HG03039 (cell line): ENCODE results near the gene RAB21.
A peak's percentile ranks its signal among the peaks of the same experiment; 100 is the strongest.
"Not testable (repeated sequence)": the region's sequence is repeated elsewhere in the genome, so short reads cannot be mapped to it uniquely, and the experiment has no call there.

ENCODE experiments used
- ATAC-seq: cut with Tn5 transposase; IDR thresholded peaks from one replicate; pipeline ENCODE4 v1.9.1; 2021; ENCODE audit warnings: mild to moderate bottlenecking, moderate library complexity; ENCODE audit not compliant: unreplicated experiment

RAB21 gene

DNA sequence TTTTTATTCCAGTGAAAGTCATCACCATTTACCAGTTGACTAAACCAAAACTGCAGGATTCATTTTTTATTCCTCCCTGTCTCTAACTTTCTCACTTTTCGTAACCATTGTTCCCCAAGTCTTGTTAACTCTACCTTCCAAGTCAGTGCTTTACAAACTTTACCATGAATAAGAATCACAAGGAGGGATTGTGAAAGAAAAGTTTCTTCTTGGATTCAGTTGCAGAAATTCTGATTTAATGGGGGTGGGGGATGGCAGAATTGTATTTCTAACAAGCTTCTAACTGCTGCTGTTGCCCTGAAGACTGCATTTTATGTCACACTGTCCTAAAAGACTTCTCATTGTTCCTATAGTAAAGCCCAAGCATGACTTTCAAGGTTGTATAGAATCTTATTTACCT, 5.0 kb upstream of the RAB21 start:
- no peak for ATAC-seq

DNA sequence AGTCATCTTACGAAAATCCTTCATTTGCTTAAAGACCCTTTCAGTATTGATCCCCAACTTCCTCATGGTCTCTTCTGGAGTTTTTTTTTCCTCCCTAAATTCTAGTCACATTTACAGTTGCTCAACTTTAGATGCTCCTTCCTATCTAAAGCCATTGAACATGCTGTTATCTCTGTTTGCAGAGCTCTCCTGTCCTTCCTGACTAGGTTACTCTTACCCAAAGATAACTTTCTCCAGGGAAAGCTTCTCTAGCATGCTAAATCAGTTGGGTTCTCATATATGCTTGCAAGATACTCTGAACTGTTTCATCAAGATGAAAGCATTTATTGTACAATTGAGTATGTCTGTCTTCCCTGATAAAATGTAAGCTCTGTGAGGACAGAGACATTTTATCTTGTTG, 1.8 kb upstream of the RAB21 start:
- ATAC-seq: no peak

DNA sequence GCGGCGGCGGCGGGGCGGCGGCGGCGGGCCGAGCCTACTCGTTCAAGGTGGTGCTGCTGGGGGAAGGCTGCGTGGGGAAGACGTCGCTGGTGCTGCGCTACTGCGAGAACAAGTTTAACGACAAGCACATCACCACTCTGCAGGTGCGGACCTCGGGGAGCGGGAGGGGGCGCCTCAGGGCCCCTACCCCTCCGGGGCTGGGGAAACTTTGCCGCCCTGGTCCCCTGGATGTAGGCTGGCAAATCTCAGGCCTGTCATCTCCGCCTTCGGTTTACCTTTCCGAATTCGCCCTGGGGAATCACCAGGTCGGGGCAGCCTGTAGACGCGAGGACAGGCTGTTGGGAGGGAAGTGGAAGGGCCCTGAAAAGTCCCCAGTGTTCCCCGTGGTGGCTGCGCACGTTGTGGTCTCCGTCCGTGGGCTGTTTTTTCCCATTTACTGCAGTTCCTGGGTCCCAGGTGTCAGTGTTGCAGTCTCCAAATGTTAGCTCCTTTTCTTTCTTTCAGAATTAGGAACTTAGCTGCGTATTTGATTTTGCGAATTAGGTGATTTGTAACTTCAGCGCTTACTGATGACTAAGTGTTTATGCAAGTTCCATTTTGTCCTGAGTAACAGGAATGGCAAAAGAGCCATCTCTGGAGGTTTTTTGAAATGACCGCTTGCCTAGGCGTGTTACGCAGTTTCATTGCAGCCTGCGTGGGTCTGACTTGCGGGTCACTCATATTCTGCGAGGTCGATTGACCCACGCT, 656 bp downstream of the RAB21 start:
- peak; percentile 59 for ATAC-seq

DNA sequence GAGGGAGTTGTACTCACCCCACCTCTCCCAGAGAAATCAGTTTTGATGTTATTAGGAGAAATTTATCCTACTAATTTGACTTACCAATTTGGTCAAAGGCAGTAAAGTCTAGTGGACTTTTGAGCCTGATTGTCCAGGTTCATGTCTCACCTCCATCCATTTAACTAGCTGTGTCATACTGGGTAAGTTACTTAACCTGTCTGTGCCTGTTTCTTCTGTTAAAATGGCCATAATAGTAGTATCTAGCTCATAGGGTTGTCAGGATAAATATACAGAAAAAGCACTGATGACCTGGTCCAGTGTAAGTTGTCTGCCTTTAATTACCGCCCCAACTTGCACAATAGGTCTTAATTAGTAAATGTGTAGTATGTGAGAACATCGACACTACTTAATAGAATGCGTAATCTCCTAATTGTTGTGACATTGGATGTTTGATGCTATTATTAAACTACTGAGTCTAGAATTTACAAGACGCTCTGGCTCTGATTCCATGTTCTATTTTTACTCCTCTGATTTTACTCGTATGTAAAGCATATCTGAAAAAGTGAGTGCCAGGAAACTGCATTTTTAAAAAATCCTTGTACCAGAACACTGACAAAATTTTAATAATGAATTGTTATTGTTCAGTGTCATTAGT, 1.5 kb downstream of the RAB21 start:
- no peak for ATAC-seq

DNA sequence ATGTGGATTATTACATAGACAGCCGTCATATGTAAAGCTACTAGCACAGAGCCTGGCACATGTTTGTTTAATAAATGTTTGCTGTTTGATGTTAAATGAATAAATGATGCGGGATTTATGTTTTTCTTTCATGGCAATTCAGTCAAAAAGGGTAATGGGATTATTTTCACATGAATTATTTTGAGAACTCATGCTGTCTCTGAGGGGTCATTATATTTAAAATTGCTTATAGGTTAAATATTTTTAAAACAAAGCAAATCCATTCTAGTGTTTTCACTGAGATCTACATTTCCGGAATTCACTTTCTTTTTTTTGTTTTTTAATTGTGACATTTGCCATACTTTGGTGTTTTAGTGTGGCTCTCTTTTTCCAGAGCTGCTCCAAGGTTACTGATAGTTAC, 5.3 kb downstream of the RAB21 start:
- ATAC-seq: no peak

DNA sequence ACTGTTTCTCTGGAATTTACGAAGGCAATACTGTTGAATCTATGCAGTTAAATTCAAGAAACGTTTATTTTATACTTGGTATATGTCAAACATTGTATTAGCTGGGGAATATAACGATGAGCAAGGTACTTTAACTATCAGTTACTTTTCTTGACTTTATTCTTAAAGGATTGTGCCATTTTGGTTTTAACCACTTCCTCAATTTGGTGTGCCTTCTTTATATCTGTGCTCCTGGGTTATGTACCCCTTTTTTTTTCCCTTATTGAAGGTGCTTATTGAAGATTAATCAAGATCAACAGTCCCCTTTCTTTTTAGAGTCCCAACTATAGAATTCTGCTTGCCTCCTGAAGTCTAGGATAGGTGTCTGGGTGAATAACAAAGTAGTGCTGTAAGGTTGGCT, 5.8 kb downstream of the RAB21 start:
- no peak for ATAC-seq

DNA sequence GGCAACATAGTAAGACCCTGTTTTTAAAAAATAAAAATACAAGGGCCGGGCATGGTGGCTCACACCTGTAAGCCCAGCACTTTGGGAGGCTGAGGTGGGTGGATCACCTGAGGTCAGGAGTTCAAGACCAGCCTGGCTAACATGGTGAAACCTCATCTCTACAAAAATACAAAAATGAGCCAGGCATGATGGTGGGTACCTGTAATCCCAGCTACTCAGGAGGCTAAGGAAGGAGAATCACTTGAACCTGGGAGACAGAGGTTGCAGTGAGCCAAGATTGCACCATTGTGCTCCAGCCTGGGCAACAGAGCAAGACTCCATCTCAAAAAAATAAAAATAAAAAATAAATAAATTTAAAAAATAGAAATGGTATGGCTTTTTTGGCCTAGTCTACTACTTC, 6.7 kb downstream of the RAB21 start:
- ATAC-seq: not testable (repeated sequence)

DNA sequence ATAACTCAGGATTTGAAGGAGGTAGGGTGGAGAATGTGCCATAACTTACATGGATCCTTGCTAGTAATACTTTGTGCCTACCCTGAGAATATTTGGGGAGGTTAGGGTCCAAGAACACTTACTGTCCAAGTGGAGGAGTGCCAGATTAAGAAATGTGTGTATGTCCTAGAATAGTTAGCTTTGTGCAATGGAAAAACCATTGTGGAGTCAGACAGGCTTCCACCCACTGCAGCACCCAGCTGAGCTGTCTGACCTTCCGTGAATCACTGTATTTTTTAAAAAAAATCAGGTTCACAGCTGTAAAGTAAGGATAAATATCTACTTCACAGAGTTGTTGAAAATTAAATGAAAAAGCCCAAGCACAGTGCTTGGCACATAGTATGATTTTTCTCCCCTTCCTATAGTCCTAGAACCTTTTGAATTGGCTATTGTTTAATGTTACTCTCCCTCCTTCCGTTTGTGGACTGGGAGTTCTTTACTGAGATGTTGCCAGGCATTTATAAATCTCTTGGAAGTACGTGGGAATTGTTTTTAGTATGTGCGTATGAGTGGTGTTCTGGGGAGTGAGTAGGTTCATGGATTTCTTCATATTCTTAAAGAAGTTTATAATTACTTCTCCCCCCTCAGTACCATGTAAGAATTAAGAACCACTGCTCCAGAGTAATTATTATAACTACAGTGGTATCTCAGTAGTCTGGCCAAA, 9.2 kb downstream of the RAB21 start:
- ATAC-seq: no peak

DNA sequence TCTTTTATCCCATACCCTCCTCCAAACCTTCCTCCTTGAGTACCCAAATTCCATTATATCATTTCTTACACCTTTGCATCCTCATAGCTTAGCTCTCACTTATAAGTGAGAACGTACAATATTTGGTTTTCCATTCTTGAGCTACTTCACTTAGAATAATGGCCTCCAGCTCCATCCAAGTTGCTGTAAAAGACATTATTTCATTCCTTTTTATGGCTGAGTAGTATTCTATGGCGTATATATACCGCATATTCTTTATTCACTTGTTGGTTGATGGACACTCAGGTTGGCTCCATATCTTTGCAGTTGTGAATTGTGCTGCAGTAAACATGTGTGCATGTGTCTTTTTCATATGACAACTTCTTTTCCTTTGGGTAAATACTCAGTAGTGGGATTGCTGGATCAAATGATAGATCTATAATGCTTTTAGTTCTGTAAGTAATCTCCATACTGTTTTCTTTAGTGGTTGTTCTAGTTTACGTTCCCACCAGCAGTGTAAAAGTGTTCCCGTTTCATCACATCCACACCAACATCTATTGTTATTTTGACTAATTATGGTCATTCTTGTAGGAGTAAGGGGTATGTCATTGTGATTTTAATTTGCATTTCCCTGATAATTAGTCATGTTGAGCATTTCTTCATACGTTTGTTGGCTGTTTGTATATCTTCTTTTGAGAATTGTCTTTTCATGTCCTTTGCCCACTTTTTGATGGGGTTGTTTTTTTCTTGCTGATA, 10.1 kb downstream of the RAB21 start:
- ATAC-seq: no peak

DNA sequence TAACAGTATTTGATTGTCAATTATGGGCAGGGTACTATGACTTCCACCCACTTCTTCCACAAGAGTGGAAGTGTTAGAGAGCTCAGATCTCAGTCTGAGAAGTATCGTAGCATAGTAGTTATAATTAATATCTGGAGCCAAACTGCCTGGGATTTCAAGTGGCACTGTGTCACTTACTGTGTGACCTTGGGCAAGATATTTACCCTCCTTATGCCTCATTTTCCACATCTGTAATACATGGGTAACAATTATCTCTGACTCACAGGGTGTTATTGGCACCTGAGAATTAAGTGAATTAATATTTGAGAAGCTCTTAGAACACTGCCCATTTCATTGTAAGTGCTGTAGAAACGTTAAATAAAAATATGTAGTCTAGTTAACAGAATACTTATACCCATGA, 11.5 kb downstream of the RAB21 start:
- ATAC-seq: no peak

DNA sequence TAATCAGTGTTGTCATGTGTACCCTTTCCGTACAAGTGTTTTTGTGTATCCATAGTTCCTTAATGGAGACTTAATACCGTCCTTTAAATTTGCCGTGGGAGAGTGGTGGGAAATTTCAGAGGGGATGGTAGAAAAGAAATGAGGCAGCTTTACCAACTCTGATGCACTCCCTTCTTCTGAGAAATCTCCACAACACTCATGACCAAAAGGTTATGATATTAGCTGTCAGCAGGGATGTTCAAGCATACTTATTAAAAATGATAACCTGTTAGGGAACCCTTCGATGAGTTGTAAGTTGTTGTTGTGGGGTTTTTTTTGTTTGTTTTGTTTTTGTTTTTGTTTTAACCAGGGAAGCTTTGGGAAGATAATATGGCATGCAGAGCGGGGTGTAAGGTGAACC, 12.5 kb downstream of the RAB21 start:
- no peak for ATAC-seq

DNA sequence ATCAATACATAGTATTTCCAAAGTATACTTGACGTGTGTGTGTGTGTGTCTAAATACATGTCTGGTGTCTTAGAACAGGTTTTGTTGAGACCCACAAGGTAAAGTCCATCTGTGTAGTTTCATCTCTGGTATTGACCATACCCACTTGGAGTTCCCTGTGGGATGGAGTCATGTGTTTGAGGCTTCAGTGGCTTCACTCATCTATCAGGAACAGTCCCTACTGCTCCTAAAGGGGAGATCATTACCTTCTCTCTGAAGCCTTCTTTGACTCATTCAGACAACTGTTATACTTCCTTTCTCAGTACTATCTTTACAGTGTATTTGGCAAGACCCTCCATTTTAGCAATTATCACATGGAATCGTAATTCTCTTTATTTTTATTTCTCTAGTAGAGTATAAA, 14.2 kb downstream of the RAB21 start:
- ATAC-seq: peak; percentile 65

DNA sequence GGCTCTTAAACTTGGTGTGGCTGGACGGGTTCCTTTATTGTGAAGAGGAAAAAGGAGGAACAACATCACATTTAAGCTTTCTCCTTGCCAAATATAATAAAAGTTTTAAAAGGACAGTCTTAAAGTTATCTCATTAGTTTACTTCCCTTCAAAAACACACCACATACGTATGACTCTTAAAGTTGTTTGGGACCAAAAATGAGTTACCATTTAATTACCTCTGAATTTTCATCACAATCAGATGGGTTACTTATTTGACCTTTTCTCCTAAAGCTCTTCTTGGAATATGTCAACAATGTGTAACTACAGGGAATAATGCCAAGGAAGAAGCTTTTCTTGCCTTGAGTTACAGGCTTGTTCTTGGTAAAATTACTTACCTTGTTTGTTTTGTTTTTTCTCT, 16.4 kb downstream of the RAB21 start:
- ATAC-seq: no peak

DNA sequence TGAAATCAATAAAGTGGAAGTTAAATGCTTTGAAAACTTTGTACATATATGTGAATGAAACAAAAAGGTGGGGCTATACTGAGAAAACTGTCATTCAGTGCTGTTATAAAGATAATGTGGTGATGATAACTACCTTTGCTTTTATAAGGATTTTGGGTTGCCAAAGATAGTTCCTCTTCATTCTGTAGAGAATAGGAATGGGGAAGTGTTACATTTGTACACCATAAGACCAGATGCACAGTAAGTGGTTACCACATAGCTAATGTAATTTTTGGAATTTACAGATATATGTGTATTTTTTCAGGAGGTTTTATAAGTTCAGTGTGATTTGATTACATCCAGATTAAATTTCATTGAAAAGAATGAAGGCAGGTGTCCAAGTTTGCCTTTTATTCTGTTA, 18.1 kb downstream of the RAB21 start:
- no peak for ATAC-seq

DNA sequence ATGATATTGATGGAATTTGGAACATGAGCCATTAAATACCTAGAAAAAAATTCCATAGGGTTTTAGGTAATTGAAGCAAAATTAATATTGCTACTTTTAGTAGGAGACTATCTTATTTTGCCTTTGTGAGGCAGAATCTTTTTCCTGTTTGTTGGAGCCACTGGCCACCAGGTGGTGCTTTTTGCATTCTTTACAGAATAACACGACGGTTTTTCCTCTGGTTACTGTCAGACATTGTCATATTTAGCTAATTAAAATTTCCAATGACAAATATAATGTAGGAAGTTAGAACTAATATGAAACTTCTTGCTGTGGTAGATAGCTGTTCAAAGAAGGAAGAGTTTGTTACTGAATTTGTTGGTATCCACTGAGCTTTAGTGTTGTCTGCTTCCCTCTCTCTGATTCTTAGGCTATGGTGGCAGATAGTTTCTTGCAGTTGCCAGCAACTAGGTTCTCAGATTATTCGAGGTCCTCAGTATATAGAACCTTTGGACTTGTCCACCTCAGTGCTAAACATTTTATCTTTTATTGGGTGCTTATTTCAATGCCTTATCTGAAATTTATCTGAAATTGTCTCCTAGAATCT, 25.7 kb downstream of the RAB21 start:
- ATAC-seq: no peak

DNA sequence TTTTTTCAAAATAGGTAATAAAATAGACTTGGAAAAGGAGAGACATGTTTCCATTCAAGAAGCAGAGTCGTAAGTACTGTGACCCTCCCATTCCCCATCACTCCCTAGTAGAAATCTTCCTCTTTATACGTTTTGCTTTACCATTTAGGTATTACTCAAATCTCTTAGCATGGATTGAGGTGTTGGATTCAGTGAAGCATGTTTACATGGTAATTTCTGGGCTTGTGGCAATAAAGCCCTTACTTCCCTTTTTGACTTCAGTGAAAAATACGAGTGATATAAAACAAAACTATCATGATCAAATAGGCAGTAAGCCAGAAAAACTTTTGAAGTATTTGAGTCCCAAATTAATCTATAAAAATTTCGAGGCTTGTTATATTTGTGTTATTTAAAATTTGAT, 27.4 kb downstream of the RAB21 start:
- peak; percentile 42 for ATAC-seq

DNA sequence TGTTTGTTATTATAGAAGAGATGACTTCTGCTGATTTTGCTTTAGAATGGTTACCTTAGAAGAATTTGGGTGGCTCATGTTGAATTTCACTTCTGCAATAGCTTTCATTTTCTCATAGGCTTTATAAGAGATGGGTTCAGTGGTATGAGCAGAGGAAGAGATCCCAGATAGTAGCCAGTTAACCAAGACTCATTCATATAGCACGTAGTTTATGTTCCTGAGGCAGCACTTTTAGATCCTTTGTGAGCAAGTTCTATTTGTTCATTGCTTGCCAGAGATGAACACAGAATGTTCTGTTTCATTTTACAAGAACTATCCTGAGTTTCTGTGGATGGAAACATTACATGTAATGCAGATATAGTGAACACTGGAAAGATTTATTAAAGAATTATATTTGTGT, 32.2 kb downstream of the RAB21 start:
- ATAC-seq: no peak

DNA sequence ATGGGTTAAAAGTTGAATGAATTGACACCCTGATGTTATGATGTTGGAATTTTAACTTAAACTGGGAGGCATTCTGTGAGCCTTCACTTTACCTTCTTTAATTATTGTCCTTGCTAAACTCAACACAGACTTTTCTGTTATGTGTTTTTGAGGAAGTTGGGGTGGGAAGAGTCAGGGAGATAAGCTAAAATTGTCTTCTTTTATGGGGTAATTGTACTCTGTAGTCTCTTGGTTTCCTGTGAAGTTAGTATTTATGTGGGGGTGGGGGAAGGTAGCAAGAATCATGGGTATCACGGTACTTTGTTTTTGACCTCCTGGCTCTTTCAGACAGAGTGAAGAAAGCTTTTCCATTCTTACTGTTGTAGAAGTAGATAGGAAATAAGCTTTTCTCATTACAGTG, 32.9 kb downstream of the RAB21 start:
- no peak for ATAC-seq

DNA sequence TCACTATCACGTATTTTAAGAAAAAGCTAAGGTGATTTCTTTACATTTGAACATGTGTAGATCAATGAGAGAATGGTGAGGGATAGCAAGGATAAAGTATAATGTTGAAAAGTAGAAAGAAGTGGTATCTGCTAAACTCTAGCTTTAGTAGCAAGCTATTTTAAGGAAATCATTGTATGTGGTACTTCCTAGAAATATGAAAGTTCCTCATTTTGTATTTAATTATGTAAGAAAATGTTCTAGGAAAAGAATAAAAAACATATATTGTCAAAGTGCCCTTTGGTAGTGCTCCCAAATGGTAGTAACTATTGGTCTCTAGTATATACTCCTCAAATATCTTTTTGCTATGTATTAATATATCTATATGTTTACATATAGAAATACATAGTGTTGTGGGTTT, 35.7 kb downstream of the RAB21 start:
- no peak for ATAC-seq

DNA sequence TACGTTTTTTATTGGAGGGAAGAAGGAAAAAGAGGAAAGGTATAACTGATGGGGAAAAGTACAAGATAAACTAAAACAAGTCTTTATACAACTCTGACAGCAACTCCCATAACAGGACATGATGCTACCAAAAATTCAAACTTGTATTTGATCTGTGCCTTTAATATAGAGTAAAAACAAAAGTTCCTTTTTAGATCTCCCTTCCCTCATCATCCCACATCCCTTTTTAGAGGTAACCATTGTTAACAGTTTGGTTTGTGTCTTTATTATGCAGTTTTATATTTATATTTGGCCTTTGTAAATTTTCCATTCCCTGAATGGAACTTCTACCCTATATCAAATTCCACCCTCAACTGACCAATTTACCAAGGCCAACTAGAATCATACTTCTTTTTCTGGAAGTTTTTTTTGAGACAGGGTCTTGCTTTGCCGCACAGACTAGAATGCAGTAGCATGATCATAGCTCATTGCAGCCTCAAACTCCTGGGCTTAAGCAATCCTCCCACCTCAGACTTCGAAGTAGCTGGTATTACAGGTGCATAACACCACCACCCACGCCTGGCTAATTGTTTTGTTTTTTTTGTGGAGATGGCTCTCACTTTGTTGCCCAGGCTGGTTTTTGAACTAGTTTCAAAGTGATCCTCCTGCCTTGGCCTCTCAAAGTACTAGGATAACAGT, 36.9 kb downstream of the RAB21 start:
- no peak for ATAC-seq

DNA sequence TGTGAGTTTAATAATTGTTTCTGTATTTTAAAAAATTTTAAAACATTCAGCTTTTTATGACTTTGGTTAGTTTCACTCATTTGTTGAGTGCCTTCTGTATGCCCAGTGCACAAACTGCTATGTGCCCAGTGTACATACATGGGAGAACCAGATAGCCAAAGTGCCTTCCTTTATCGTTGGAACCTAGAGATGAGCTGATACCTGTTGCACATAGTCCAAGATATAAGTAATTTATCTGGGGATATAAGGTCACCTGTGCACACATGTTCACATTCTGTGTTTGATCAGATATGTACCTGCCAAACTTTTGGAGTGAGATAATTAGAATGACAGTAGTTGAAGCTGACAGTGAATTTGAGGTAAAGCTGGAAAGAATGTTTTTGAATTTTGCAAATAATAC, 37.9 kb downstream of the RAB21 start:
- ATAC-seq: no peak
